Liver (tissue), 9 donors: ENCODE data around the gene PPP4R1. TPM values are rescaled to one million over a fixed set of nuclear protein-coding genes. Genes with fewer than 3 reads are reported as not detected.

Experiments used
- DNase-seq: peaks from one replicate; pipeline ENCODE4 v3.0.0-alpha.2; 2017; ENCODE audit warnings: low spot score
- H3K27ac ChIP-seq, 2 donors: one replicate each; pipeline ENCODE4 v1.7.0; 2013; ENCODE audit warnings: inconsistent platforms in 2 of 2, low read length in 2 of 2, control low read depth in 1 of 2, low read depth in 1 of 2, mild to moderate bottlenecking in 1 of 2
- H3K27me3 ChIP-seq, 4 donors: one replicate each; pipeline versions ENCODE4 v1.6.1 to v1.7.0; 2013; ENCODE audit warnings: low read length in 3 of 4, inconsistent platforms in 1 of 4, mild to moderate bottlenecking in 1 of 4, moderate library complexity in 1 of 4; ENCODE audit not compliant: control insufficient read depth in 4 of 4, insufficient read depth in 4 of 4
- H3K36me3 ChIP-seq, 4 donors: one replicate each; pipeline versions ENCODE4 v1.6.1 to v1.7.0; 2013; ENCODE audit warnings: low read length in 3 of 4, mild to moderate bottlenecking in 3 of 4, low read depth in 1 of 4, moderate library complexity in 1 of 4; ENCODE audit not compliant: control insufficient read depth in 4 of 4, insufficient read depth in 3 of 4
- H3K4me1 ChIP-seq, 4 donors: one replicate each; pipeline versions ENCODE4 v1.6.1 to v1.7.0; 2013; ENCODE audit warnings: low read length in 3 of 4, mild to moderate bottlenecking in 3 of 4, moderate library complexity in 1 of 4; ENCODE audit not compliant: control insufficient read depth in 4 of 4, insufficient read depth in 4 of 4
- H3K4me3 ChIP-seq, 3 donors: one replicate each; pipeline versions ENCODE4 v1.6.1 to v1.7.0; 2013; ENCODE audit warnings: low read length in 3 of 3, control low read depth in 1 of 3, low read depth in 1 of 3, mild to moderate bottlenecking in 1 of 3
- H3K9ac ChIP-seq, 2 donors: one replicate each; pipeline ENCODE4 v1.7.0; 2013; ENCODE audit warnings: low read length in 2 of 2, mild to moderate bottlenecking in 2 of 2, moderate library complexity in 2 of 2, control low read depth in 1 of 2, low read depth in 1 of 2
- H3K9me3 ChIP-seq, 4 donors: one replicate each; pipeline versions ENCODE4 v1.6.1 to v1.7.0; 2013; ENCODE audit warnings: low read length in 3 of 4; ENCODE audit not compliant: control insufficient read depth in 4 of 4
- ATF3 ChIP-seq: IDR thresholded peaks from 2 replicates; pipeline ENCODE4 v1.6.1; 2016; ENCODE audit warnings: antibody characterized with exemption
- CTCF ChIP-seq: fragments of 150-350 bp; IDR thresholded peaks from 2 replicates; pipeline ENCODE4 v1.5.1; 2017; ENCODE audit warnings: improper control_type of control experiment, low read depth, low read length; ENCODE audit not compliant: missing input control
- EGR1 ChIP-seq, 2 donors: IDR thresholded peaks; 2 replicates each; pipeline ENCODE4 v1.6.1; 2016 to 2018; ENCODE audit warnings: antibody characterized with exemption in 2 of 2, low read depth in 2 of 2
- FOXA1 ChIP-seq: IDR thresholded peaks from 2 replicates; pipeline ENCODE4 v1.6.1; 2016; ENCODE audit warnings: antibody characterized with exemption
- FOXA2 ChIP-seq: IDR thresholded peaks from 2 replicates; pipeline ENCODE4 v1.6.1; 2016; ENCODE audit warnings: antibody characterized with exemption
- GABPA ChIP-seq, 2 donors: IDR thresholded peaks in 1 of 2; conservative IDR thresholded peaks in 1 of 2; 2 replicates each; pipeline ENCODE4 v1.6.1; 2016; ENCODE audit warnings: antibody characterized with exemption in 2 of 2, mild to moderate bottlenecking in 1 of 2, moderate library complexity in 1 of 2
- HNF4A ChIP-seq, 2 donors: conservative IDR thresholded peaks; 2 replicates each; pipeline ENCODE4 v1.6.1; 2016; ENCODE audit warnings: antibody characterized with exemption in 2 of 2, mild to moderate bottlenecking in 2 of 2
- HNF4G ChIP-seq: IDR thresholded peaks from 2 replicates; pipeline ENCODE4 v1.6.1; 2016; ENCODE audit warnings: antibody characterized with exemption
- JUND ChIP-seq, 2 donors: IDR thresholded peaks; 2 replicates each; pipeline ENCODE4 v1.6.1; 2016; ENCODE audit warnings: antibody characterized with exemption in 2 of 2
- MAX ChIP-seq: IDR thresholded peaks from 2 replicates; pipeline ENCODE4 v1.6.1; 2016; ENCODE audit warnings: antibody characterized with exemption
- NR2F2 ChIP-seq: IDR thresholded peaks from 2 replicates; pipeline ENCODE4 v1.6.1; 2016; ENCODE audit warnings: antibody characterized with exemption
- RAD21 ChIP-seq, 2 donors: IDR thresholded peaks; 2 replicates each; pipeline ENCODE4 v1.6.1; 2016; ENCODE audit warnings: antibody characterized with exemption in 2 of 2, mild to moderate bottlenecking in 2 of 2
- REST ChIP-seq: IDR thresholded peaks from 2 replicates; pipeline ENCODE4 v1.6.1; 2016; ENCODE audit warnings: antibody characterized with exemption, mild to moderate bottlenecking
- RXRA ChIP-seq, 2 donors: IDR thresholded peaks; 2 replicates each; pipeline ENCODE4 v1.6.1; 2017 to 2018; ENCODE audit warnings: antibody characterized with exemption in 2 of 2, mild to moderate bottlenecking in 1 of 2
- SP1 ChIP-seq: IDR thresholded peaks from 2 replicates; pipeline ENCODE4 v1.6.1; 2018; ENCODE audit warnings: antibody characterized with exemption, mild to moderate bottlenecking
- TAF1 ChIP-seq: conservative IDR thresholded peaks from 2 replicates; pipeline ENCODE4 v1.6.1; 2016; ENCODE audit warnings: antibody characterized with exemption, mild to moderate bottlenecking
- YY1 ChIP-seq: IDR thresholded peaks from 2 replicates; pipeline ENCODE4 v1.6.1; 2016; ENCODE audit warnings: antibody characterized with exemption, mild to moderate bottlenecking
- ZBTB33 ChIP-seq: IDR thresholded peaks from 2 replicates; pipeline ENCODE4 v1.6.1; 2016; ENCODE audit warnings: antibody characterized with exemption
- WGBS: extraction: QIAGEN DNeasy Blood & Tissue Kit; methylation state at CpG from one replicate; pipeline ENCODE4 v1.1.7; 2013; 5-methylcytosine and 5-hydroxymethylcytosine counted together
- polyA plus RNA-seq, 2 donors: library from polyadenylated mRNA; stranded (reverse) in 1 of 2; unstranded in 1 of 2; fragments of 200-250 nt in 1 of 2; fragments of >200 nt in 1 of 2; fragmentation: Nextera tagmentation in 1 of 2; extraction: Ambion mirVana in 1 of 2; gene quantifications; one replicate each; pipeline versions ENCODE4 v1.2.1 to v1.2.3, GENCODE V29; 2013 to 2015
- total RNA-seq, 2 donors: library from RNA; depleted of rRNA; stranded (reverse); fragments of >200 nt; gene quantifications; one replicate each; pipeline ENCODE4 v1.2.3, GENCODE V29; 2014
- donor health status: healthy.
- donor health status: healthy.
- donor health status: healthy.
- donor health status: healthy.
- donor health status: healthy.

PPP4R1 gene
- total and polyA plus RNA-seq, 4 donors = 11.7 to 50.8 (median 22.8) TPM

GRCh38 chr18:9569178-9569577 is 45.2 kb downstream of the PPP4R1 start:
- WGBS = 89% methylated on average over 8 of the region's 8 CpGs
- Histone ChIP-seq H3K27ac (no peak overlapping the region), H3K4me1 (peaks cover 0 to 4% (median 0%) of the 10 kb centered on the region in 4 donors), H3K9ac (no peak overlapping the region), H3K27me3 (no peaks in the 10 kb centered on the region), H3K9me3 (no peaks in the 10 kb centered on the region), H3K36me3 (peaks cover 2 to 6% (median 3%) of the 10 kb centered on the region in 4 donors), H3K4me3 (no peak overlapping the region)
- DNase-seq = no peak
- TF ChIP-seq FOXA2 (no peak), GABPA (IDR thresholded peaks at IDR 0.05 in 1 of 2, conservative IDR thresholded peaks at IDR 0.05 in 1 of 2) (no peak), YY1 (no peak), NR2F2 (no peak), JUND (IDR thresholded peaks at IDR 0.05) (no peak)

GRCh38 chr18:9568186-9568585 is 46.2 kb downstream of the PPP4R1 start:
- DNase-seq = no peak
- H3K27me3 ChIP-seq = no peaks in the 10 kb centered on the region
- H3K4me1 ChIP-seq = peaks cover 0 to 4% (median 0%) of the 10 kb centered on the region in 4 donors
- no peak for TF ChIP-seq FOXA2
- no peak for TF ChIP-seq TAF1
- no peak for TF ChIP-seq SP1
- no peak for TF ChIP-seq RXRA (IDR thresholded peaks at IDR 0.05)
- no peak for TF ChIP-seq YY1
- no peak for TF ChIP-seq EGR1 (IDR thresholded peaks at IDR 0.05; ENCODE audit: low read depth in 2 of 2)
- no peak for TF ChIP-seq NR2F2
- TF ChIP-seq CTCF = no peak
- no peak for TF ChIP-seq ATF3
- no peak for TF ChIP-seq RAD21 (IDR thresholded peaks at IDR 0.05)
- TF ChIP-seq JUND (IDR thresholded peaks at IDR 0.05) = no peak
- TF ChIP-seq GABPA (IDR thresholded peaks at IDR 0.05 in 1 of 2, conservative IDR thresholded peaks at IDR 0.05 in 1 of 2) = no peak
- TF ChIP-seq MAX = no peak
- no peak for TF ChIP-seq REST
- TF ChIP-seq HNF4A (conservative IDR thresholded peaks at IDR 0.05) = no peak
- no peak for TF ChIP-seq FOXA1
- no peak for TF ChIP-seq ZBTB33
- no peak for TF ChIP-seq HNF4G
- peaks cover 2 to 6% (median 3%) of the 10 kb centered on the region in 4 donors for H3K36me3 ChIP-seq
- no peak overlapping the region for H3K27ac ChIP-seq
- no peak overlapping the region for H3K9ac ChIP-seq
- no peaks in the 10 kb centered on the region for H3K9me3 ChIP-seq
- H3K4me3 ChIP-seq = no peak overlapping the region
